ENCODE data around the gene C2orf66. TPM values are rescaled to one million over a fixed set of nuclear protein-coding genes. Genes with fewer than 3 reads are reported as not detected.

Gene C2orf66
- not detected for total RNA-seq

GRCh38 chr2:196809260-196809659 is at the start of gene C2orf66:
Gene C2orf66, minus strand, starts transcription at chr2:196809355. Its CDS starts 19 bp downstream, at chr2:196809336.
- DNase-seq: no peak

- no peak for DNase-seq
Measured at GRCh38 chr2:196854629-196855028, 45.5 kb upstream of the C2orf66 start.

GRCh38 chr2:196853301-196854087 is 44.3 kb upstream of the C2orf66 start:
- DNase-seq: no peak

- DNase-seq: no peak
Measured at GRCh38 chr2:196851088-196851487, 41.9 kb upstream of the C2orf66 start.

GRCh38 chr2:196849895-196850294 is 40.7 kb upstream of the C2orf66 start:
- no peak for DNase-seq

- no peak for DNase-seq
Measured at GRCh38 chr2:196846295-196846694, 37.1 kb upstream of the C2orf66 start.

GRCh38 chr2:196845371-196845770 is 36.2 kb upstream of the C2orf66 start:
- no peak for DNase-seq

- no peak for DNase-seq
Measured at GRCh38 chr2:196840171-196840570, 31.0 kb upstream of the C2orf66 start.

GRCh38 chr2:196839574-196839973 is 30.4 kb upstream of the C2orf66 start:
- no peak for DNase-seq

GRCh38 chr2:196836440-196836839 is 27.3 kb upstream of the C2orf66 start:
- DNase-seq: no peak

- no peak for DNase-seq
Measured at GRCh38 chr2:196830701-196831100, 21.5 kb upstream of the C2orf66 start.

- DNase-seq: no peak
Measured at GRCh38 chr2:196827356-196827755, 18.2 kb upstream of the C2orf66 start.

GRCh38 chr2:196823750-196824522 is 14.8 kb upstream of the C2orf66 start:
- DNase-seq: no peak

GRCh38 chr2:196821195-196821594 is 12.0 kb upstream of the C2orf66 start:
- no peak for DNase-seq

GRCh38 chr2:196808083-196808665 is 981 bp downstream of the C2orf66 start:
- DNase-seq: no peak

GRCh38 chr2:196804381-196804780 is 4.8 kb downstream of the C2orf66 start:
- DNase-seq: no peak

- no peak for DNase-seq
Measured at GRCh38 chr2:196802401-196802800, 6.8 kb downstream of the C2orf66 start.

- no peak for DNase-seq
Measured at GRCh38 chr2:196801674-196802261, 7.4 kb downstream of the C2orf66 start.

- DNase-seq: no peak
Measured at GRCh38 chr2:196798980-196799379, 10.2 kb downstream of the C2orf66 start.

GRCh38 chr2:196792865-196793264 is 16.3 kb downstream of the C2orf66 start:
- no peak for DNase-seq

- no peak for DNase-seq
Measured at GRCh38 chr2:196783431-196784094, 25.6 kb downstream of the C2orf66 start.

- no peak for DNase-seq
Measured at GRCh38 chr2:196767101-196767500, 42.1 kb downstream of the C2orf66 start.

GRCh38 chr2:196759378-196759706 is 49.8 kb downstream of the C2orf66 start:
- DNase-seq: no peak
